Caki2 (cell line): Measurements from ENCODE around the gene APP. TPM values are rescaled to one million over a fixed set of nuclear protein-coding genes. Genes with fewer than 3 reads are reported as not detected.
"Not testable (repeated sequence)": the region's sequence is repeated elsewhere in the genome, so short reads cannot be mapped to it uniquely, and the experiment has no call there.

ENCODE experiments used
- DNase-seq: peaks from one replicate; pipeline ENCODE4 v3.0.0-alpha.2; 2015; ENCODE audit warnings: low read depth
- in situ Hi-C: cut with HindIII; loops from 2 replicates; pipeline ENCODE4 v1.10.0; 2016; ENCODE audit warnings: low sequenced_read_pairs, low pct_unique_long_range_greater_than_20kb, mixed read lengths
- total RNA-seq: library from RNA; depleted of rRNA; stranded (reverse); fragments of >200 nt; shearing (Covaris generic); gene quantifications from 2 replicates; pipeline ENCODE4 v1.2.3, GENCODE V29; 2014; ENCODE audit warnings: low replicate concordance

APP gene
- total RNA-seq, 1 experiment from 2014 or later: 842 TPM

GRCh38 chr21:26138615-26139257 is 31.8 kb downstream of the APP start:
- no peak for DNase-seq
- in situ Hi-C loops: no loop called here

GRCh38 chr21:26137379-26138060 is 33.0 kb downstream of the APP start:
- no peak for DNase-seq
- in situ Hi-C loops: no loop called here

- no peak for DNase-seq
- in situ Hi-C loops: no loop called here
These were observed 33.9 kb downstream of the APP start for GRCh38 chr21:26136671-26137070.

- DNase-seq: no peak
- in situ Hi-C loops: no loop called here
These were observed 35.0 kb downstream of the APP start for GRCh38 chr21:26135520-26135919.

GRCh38 chr21:26131554-26131953 is 39.0 kb downstream of the APP start:
- in situ Hi-C loops: no loop called here
- no peak for DNase-seq

GRCh38 chr21:26131053-26131452 is 39.5 kb downstream of the APP start:
- DNase-seq, in situ Hi-C loops: not testable (repeated sequence)

GRCh38 chr21:26130249-26130881 is 40.2 kb downstream of the APP start:
- no peak for DNase-seq
- in situ Hi-C loops: no loop called here

GRCh38 chr21:26127918-26128317 is 42.7 kb downstream of the APP start:
- DNase-seq: peak; percentile 24
- in situ Hi-C loops: no loop called here

GRCh38 chr21:26127073-26127814 is 43.3 kb downstream of the APP start:
- in situ Hi-C loops: no loop called here

GRCh38 chr21:26126168-26126553 is 44.4 kb downstream of the APP start:
- DNase-seq: no peak
- in situ Hi-C loops: no loop called here

More at GRCh38 chr21:26127073-26127814, 43.3 kb downstream of the APP start:
- no peak for DNase-seq

GRCh38 chr21:26125433-26126167 is 45.0 kb downstream of the APP start:
- in situ Hi-C loops: no loop called here
- DNase-seq: no peak

- DNase-seq: no peak
- in situ Hi-C loops: no loop called here
These were observed 45.7 kb downstream of the APP start for GRCh38 chr21:26124896-26125295.

GRCh38 chr21:26124421-26124833 is 46.1 kb downstream of the APP start:
- in situ Hi-C loops: no loop called here
- DNase-seq: no peak

- in situ Hi-C loops: no loop called here
- DNase-seq: no peak
These were observed 47.6 kb downstream of the APP start for GRCh38 chr21:26123012-26123411.

- DNase-seq: no peak
- in situ Hi-C loops: no loop called here
These were observed 49.7 kb downstream of the APP start for GRCh38 chr21:26120828-26121227.

GRCh38 chr21:26119906-26120305 is 50.7 kb downstream of the APP start:
- in situ Hi-C loops: no loop called here
- no peak for DNase-seq

GRCh38 chr21:26118938-26119540 is 51.5 kb downstream of the APP start:
- in situ Hi-C loops: no loop called here
- DNase-seq: no peak

- in situ Hi-C loops: no loop called here
- no peak for DNase-seq
These were observed 52.6 kb downstream of the APP start for GRCh38 chr21:26117972-26118367.
